Gastroesophageal sphincter (tissue), 3 donors: ENCODE results near the gene EIF4EBP2.

Source experiments
- POLR2A ChIP-seq, 2 donors: fragments of 450-650 bp; IDR thresholded peaks; one replicate each; pipeline ENCODE4 v1.6.1; 2017; ENCODE audit warnings: antibody characterized with exemption in 2 of 2, mild to moderate bottlenecking in 2 of 2, moderate library complexity in 1 of 2
- TF ChIP-seq, protein P1 (sequence below), 4 experiments: fragments of 200-600 bp in 2 of 4; fragments of 450-650 bp in 2 of 4; sonication (generic) in 1 of 4; IDR thresholded peaks; one replicate each; pipeline ENCODE4 v1.5.1; 2017 to 2019; ENCODE audit warnings: antibody characterized with exemption in 4 of 4, mild to moderate bottlenecking in 2 of 4, moderate library complexity in 2 of 4

DNA sequence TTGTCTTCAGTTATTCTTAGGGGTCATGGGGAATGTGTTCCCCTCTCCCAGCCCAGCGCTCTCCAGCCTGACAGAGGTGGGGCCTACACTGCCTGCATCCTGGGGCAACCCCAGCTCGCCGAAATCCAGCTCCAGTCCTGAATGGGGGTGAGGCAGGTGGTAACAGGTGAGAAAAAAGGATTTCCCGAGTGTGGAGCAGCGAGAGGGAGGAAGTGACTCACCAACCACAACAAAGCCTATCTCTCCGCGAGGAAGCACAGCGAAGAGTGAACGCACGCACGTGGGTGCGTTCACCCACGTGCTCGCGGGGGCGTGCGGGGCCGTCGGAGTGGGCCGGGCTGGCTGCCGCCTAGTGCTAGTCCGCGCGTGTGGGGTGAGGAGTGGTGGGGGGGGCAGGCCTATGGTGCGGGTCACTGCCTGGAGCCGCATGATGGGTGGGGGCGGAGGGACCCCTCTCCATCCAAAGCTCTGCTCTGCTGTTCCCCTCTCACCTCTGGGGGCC lies 73.8 kb downstream of the EIF4EBP2 start:
- TF ChIP-seq POLR2A (IDR thresholded peaks at IDR 0.05): no peak
- TF ChIP-seq, protein P1, sequence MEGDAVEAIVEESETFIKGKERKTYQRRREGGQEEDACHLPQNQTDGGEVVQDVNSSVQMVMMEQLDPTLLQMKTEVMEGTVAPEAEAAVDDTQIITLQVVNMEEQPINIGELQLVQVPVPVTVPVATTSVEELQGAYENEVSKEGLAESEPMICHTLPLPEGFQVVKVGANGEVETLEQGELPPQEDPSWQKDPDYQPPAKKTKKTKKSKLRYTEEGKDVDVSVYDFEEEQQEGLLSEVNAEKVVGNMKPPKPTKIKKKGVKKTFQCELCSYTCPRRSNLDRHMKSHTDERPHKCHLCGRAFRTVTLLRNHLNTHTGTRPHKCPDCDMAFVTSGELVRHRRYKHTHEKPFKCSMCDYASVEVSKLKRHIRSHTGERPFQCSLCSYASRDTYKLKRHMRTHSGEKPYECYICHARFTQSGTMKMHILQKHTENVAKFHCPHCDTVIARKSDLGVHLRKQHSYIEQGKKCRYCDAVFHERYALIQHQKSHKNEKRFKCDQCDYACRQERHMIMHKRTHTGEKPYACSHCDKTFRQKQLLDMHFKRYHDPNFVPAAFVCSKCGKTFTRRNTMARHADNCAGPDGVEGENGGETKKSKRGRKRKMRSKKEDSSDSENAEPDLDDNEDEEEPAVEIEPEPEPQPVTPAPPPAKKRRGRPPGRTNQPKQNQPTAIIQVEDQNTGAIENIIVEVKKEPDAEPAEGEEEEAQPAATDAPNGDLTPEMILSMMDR (IDR thresholded peaks at IDR 0.05): no peak
